A549 (cell line): ENCODE results near the gene MYO5C. TPM values are rescaled to one million over a fixed set of nuclear protein-coding genes. Genes with fewer than 3 reads are reported as not detected.

Experiments
- ATAC-seq, 2 experiments: fragments of 200-7000 bp in 1 of 2; fragments of >200 bp in 1 of 2; cut with Nextera tagmentation in 1 of 2; cut with Tn5 transposase in 1 of 2; 3 replicates each; pipeline versions ENCODE4 v1.8.0 to v1.9.1; 2018 to 2020; ENCODE audit warnings: mild to moderate bottlenecking in 1 of 2, moderate library complexity in 1 of 2
- CTCF ChIA-PET: fragments of 300-600 bp; sonication (Branson Sonifier 250); formaldehyde crosslinking; extraction: SDS; loops from one replicate; lab custom pipeline; 2021; ENCODE audit warnings: antibody characterized with exemption, inconsistent platforms; lab: Yijun Ruan, JAX
- POLR2A ChIA-PET: fragments of 350-600 bp; formaldehyde crosslinking; extraction: SDS; loops from one replicate; lab custom pipeline; 2021; ENCODE audit warnings: antibody characterized with exemption, inconsistent platforms; lab: Yijun Ruan, JAX
- DNase-seq, 2 experiments: peaks; one replicate each; pipeline versions ENCODE4 v3.0.0 to v3.0.0-alpha.2; 2011 to 2016; ENCODE audit warnings: low read depth in 1 of 2, low spot score in 1 of 2
- FAIRE-seq: peaks from 2 replicates; lab custom pipeline; 2011; peaks lifted over from hg19 to GRCh38; lab: Jason Lieb, UNC
- H3K27ac ChIP-seq, 2 experiments: fragments of >200 bp; sonication (Bioruptor Twin); formaldehyde crosslinking; 3 replicates each; pipeline ENCODE4 v1.5.1; 2016 to 2017
- H3K4me1 ChIP-seq: fragments of >200 bp; sonication (Bioruptor Twin); formaldehyde crosslinking; 3 replicates; pipeline ENCODE4 v1.6.1; 2016
- H3K4me2 ChIP-seq: fragments of >200 bp; sonication (Bioruptor Twin); formaldehyde crosslinking; 3 replicates; pipeline ENCODE4 v1.6.1; 2016
- H3K4me3 ChIP-seq: fragments of >200 bp; sonication (Bioruptor Twin); formaldehyde crosslinking; 3 replicates; pipeline ENCODE4 v1.5.1; 2016
- H3K9me3 ChIP-seq: fragments of >200 bp; sonication (Bioruptor Twin); formaldehyde crosslinking; 3 replicates; pipeline ENCODE4 v1.6.1; 2016
- BCL3 ChIP-seq: fragments of >200 bp; sonication (Bioruptor Twin); formaldehyde crosslinking; IDR thresholded peaks from 3 replicates; pipeline ENCODE4 v1.6.1; 2016
- CEBPB ChIP-seq, 2 experiments: fragments of >200 bp in 1 of 2; sonication (Bioruptor Twin) in 1 of 2; formaldehyde crosslinking in 1 of 2; IDR thresholded peaks; 2 replicates each; pipeline ENCODE4 v1.6.1; 2012 to 2016
- CHD2 ChIP-seq: fragments of 150-350 bp; IDR thresholded peaks from 2 replicates; pipeline ENCODE4 v1.6.1; 2014; ENCODE audit warnings: low read length; ENCODE audit not compliant: partially characterized antibody
- CHD4 ChIP-seq: fragments of 200-600 bp; sonication (generic); IDR thresholded peaks from 2 replicates; pipeline ENCODE4 v1.6.1; 2016; ENCODE audit warnings: antibody characterized with exemption, mild to moderate bottlenecking, borderline replicate concordance
- CTCF ChIP-seq: fragments of >200 bp; sonication (Bioruptor Twin); formaldehyde crosslinking; IDR thresholded peaks from 3 replicates; pipeline ENCODE4 v1.5.1; 2016
- HDAC2 ChIP-seq: fragments of 200-600 bp; sonication (generic); IDR thresholded peaks from 2 replicates; pipeline ENCODE4 v1.6.1; 2016
- HOXB13 ChIP-seq: fragments of 250-450 bp; sonication (Bioruptor Pico); IDR thresholded peaks from 2 replicates; pipeline ENCODE4 v1.5.0; 2020; ENCODE audit warnings: low read depth, mild to moderate bottlenecking, moderate library complexity
- MAFK ChIP-seq: fragments of 450-650 bp; IDR thresholded peaks from 2 replicates; pipeline ENCODE4 v1.6.1; 2014; ENCODE audit not compliant: partially characterized antibody
- MAX ChIP-seq: IDR thresholded peaks from 2 replicates; pipeline ENCODE4 v1.6.1; 2012
- NFE2L2 ChIP-seq: fragments of 150-350 bp; conservative IDR thresholded peaks from 2 replicates; pipeline ENCODE4 v1.6.1; 2014; ENCODE audit warnings: low read length
- PHF8 ChIP-seq: fragments of 200-600 bp; sonication (generic); IDR thresholded peaks from 2 replicates; pipeline ENCODE4 v1.6.1; 2016; ENCODE audit warnings: low read depth, mild to moderate bottlenecking, antibody characterized with exemption, moderate library complexity, borderline replicate concordance
- POLR2A ChIP-seq: IDR thresholded peaks from 2 replicates; pipeline ENCODE4 v1.6.1; 2012; ENCODE audit warnings: mild to moderate bottlenecking, low read length
- RFX5 ChIP-seq: fragments of 450-650 bp; IDR thresholded peaks from 2 replicates; pipeline ENCODE4 v1.7.1; 2014; ENCODE audit warnings: antibody characterized with exemption, mild to moderate bottlenecking, moderate library complexity
- SREBF2 ChIP-seq: fragments of 450-650 bp; IDR thresholded peaks from 2 replicates; pipeline ENCODE4 v1.6.1; 2014; ENCODE audit warnings: mild to moderate bottlenecking, moderate library complexity
- TP53 ChIP-seq: fragments of 250-450 bp; sonication (Bioruptor Pico); IDR thresholded peaks from 2 replicates; pipeline ENCODE4 v1.5.0; 2021; ENCODE audit warnings: mild to moderate bottlenecking, moderate library complexity
- USF2 ChIP-seq: fragments of 450-650 bp; IDR thresholded peaks from 2 replicates; pipeline ENCODE4 v1.6.1; 2014; ENCODE audit warnings: antibody characterized with exemption
- WGBS: methylation state at CpG from one replicate; pipeline ENCODE4 v1.1.6; 2017; ENCODE audit errors: missing lambda C conversion rate; 5-methylcytosine and 5-hydroxymethylcytosine counted together
- polyA plus RNA-seq, 4 experiments: library from polyadenylated mRNA; depleted of rRNA in 3 of 4; stranded (reverse); fragments of >200 nt; fragmentation: RNase III in 1 of 4; extraction: RNeasy Plus Mini Kit Qiagen cat#74134 plus additional on column Dnase treatment in 1 of 4; gene quantifications; 2 replicates in 3 of 4; 3 replicates in 1 of 4; pipeline ENCODE4 v1.2.3, GENCODE V29; 2011 to 2017
- TF ChIP-seq, protein P1 (sequence below): fragments of >200 bp; sonication (Bioruptor Twin); formaldehyde crosslinking; IDR thresholded peaks from 2 replicates; pipeline ENCODE4 v1.6.1; 2016

MYO5C gene
- polyA plus RNA-seq, 2 of the 4 experiments (the other 2 are of a cell fraction): 6.2 to 27.6 TPM

- H3K27ac ChIP-seq: no peak overlapping the region
- no peak for TF ChIP-seq SREBF2
- no peak for TF ChIP-seq HDAC2
- TF ChIP-seq PHF8: no peak
- TF ChIP-seq, all 56 proteins: peak for 0
- peak; percentile 51 for FAIRE-seq
- Histone ChIP-seq H3K4me3 (no peak overlapping the region), H3K9me3 (no peaks in the 10 kb centered on the region), H3K4me1 (no peaks in the 10 kb centered on the region), H3K4me2 (no peak overlapping the region)
- WGBS: 51% methylated on average over 1 of the region's 1 CpG
- ChIA-PET POLR2A (no interaction called here), CTCF (interaction anchor here (0.7 to 5.1 kb wide), 4 partner anchors 20 to 198 kb away, joined by 3 to 21 read pairs (median 12); no protein-coding TSS in a partner anchor)
- no peak for ATAC-seq
- DNase-seq: no peak
Measured at GRCh38 chr15:52207191-52207590, 88.4 kb downstream of the MYO5C start.

GRCh38 chr15:52206446-52206845, 89.2 kb downstream of the MYO5C start:
- Histone ChIP-seq H3K4me3 (no peak overlapping the region), H3K9me3 (no peaks in the 10 kb centered on the region), H3K27ac (no peak overlapping the region), H3K4me1 (no peaks in the 10 kb centered on the region), H3K4me2 (no peak overlapping the region)
- no peak for DNase-seq
- TF ChIP-seq RFX5 (no peak), BCL3 (no peak), CEBPB (IDR thresholded peaks at IDR 0.05) (no peak)
- no peak for ATAC-seq
- ChIA-PET CTCF (interaction anchor here (0.7 to 5.1 kb wide), 3 partner anchors 11 to 199 kb away, joined by 3 to 21 read pairs (median 12); no protein-coding TSS in a partner anchor), POLR2A (no interaction called here)
- FAIRE-seq: no peak
- WGBS: 88% methylated on average over 2 of the region's 2 CpGs

DNA sequence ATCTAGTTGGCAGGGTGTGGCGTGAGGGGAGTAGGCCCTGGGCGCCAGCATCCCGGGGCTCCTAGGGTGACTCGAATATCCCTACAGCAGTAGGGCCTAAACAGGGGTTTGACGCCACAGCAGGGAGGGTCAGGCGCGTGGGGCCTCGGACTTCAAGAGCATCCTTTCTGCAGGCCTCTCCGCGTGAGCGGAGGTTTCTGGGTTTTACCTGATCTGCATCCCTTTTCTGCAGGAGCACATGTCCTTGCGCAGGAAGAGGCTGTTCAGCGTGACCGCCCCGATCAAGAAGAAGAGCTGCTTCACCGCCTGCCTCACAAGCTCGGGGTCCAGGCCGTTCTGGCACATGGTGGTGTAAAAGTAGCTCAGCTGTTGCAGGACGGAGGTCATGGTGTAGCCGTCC, 90.9 kb downstream of the MYO5C start:
- ATAC-seq: no peak
- CTCF ChIA-PET: interaction anchor here (1.0 to 5.1 kb wide), 5 partner anchors 9 to 49 kb away, joined by 3 to 21 read pairs (median 6); no protein-coding TSS in a partner anchor

DNA sequence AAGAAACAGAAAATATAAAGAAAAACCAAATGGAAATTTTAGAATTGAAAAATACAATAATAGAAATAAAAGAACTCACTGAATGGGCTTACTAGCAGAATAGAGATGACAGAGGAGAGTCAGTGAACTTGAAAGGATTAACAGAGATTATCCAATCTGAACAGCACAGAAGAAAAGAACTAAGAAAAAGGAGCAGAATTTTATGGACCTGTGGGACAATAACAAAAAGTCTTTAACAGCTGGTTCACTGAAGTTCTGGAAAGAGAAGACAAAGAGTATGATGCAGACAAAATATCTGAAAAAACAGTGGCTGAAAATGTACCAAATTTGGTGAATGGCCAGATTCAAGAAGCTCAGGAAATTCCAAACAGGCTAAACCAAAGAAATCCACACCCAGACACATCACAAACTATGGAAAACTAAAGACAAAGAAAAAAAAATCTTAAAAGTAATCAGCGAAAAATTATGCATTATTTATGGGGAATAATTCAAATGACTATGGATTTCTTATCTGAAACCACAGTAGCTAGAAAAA, 94.7 kb downstream of the MYO5C start:
- H3K4me2 ChIP-seq: no peak overlapping the region
- 76% methylated on average over 1 of the region's 1 CpG for WGBS
- no peak overlapping the region for H3K4me3 ChIP-seq
- no peak overlapping the region for H3K27ac ChIP-seq
- H3K4me1 ChIP-seq: no peaks in the 10 kb centered on the region
- ChIA-PET CTCF (interaction anchor here (1.2 to 1.9 kb wide), 2 partner anchors 14 to 26 kb away, joined by 4 to 10 read pairs; no protein-coding TSS in a partner anchor), POLR2A (no interaction called here)
- H3K9me3 ChIP-seq: no peaks in the 10 kb centered on the region
- ATAC-seq (no peak), FAIRE-seq (no peak), DNase-seq (no peak)
- no peak for TF ChIP-seq HOXB13 (CRISPR knock-in tag)
- no peak for TF ChIP-seq PHF8
- no peak for TF ChIP-seq USF2
- TF ChIP-seq TP53 (CRISPR knock-in tag): no peak
- no peak for TF ChIP-seq MAX
- no peak for TF ChIP-seq CTCF
- no peak for TF ChIP-seq CHD4

More for the DNA sequence above, 90.9 kb downstream of the MYO5C start:
- no peak overlapping the region for H3K27ac ChIP-seq
- no peak for TF ChIP-seq MAFK
- TF ChIP-seq PHF8: no peak
- TF ChIP-seq POLR2A: no peak
- TF ChIP-seq MAX: no peak
- no peak for TF ChIP-seq CHD2
- TF ChIP-seq, protein P1, sequence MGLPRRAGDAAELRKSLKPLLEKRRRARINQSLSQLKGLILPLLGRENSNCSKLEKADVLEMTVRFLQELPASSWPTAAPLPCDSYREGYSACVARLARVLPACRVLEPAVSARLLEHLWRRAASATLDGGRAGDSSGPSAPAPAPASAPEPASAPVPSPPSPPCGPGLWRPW: no peak
- TF ChIP-seq NFE2L2: no peak
- H3K4me2 ChIP-seq: no peak overlapping the region
- no peak for DNase-seq
- H3K9me3 ChIP-seq: no peaks in the 10 kb centered on the region
- FAIRE-seq: no peak
- H3K4me3 ChIP-seq: no peak overlapping the region
- POLR2A ChIA-PET: no interaction called here
- no peaks in the 10 kb centered on the region for H3K4me1 ChIP-seq
- 94% methylated on average over 20 of the region's 20 CpGs for WGBS
